SK-N-MC (cell line): ENCODE data around the gene ALPK1.

Source experiments
- EZH2 ChIP-seq: fragments of 200-600 bp; sonication (generic); IDR thresholded peaks from one replicate; pipeline ENCODE4 v1.6.1; 2017; ENCODE audit warnings: antibody characterized with exemption
- POLR2AphosphoS5 ChIP-seq: IDR thresholded peaks from 2 replicates; pipeline ENCODE4 v1.6.1; 2012; ENCODE audit warnings: mild to moderate bottlenecking, low read depth, low read length, borderline replicate concordance

DNA sequence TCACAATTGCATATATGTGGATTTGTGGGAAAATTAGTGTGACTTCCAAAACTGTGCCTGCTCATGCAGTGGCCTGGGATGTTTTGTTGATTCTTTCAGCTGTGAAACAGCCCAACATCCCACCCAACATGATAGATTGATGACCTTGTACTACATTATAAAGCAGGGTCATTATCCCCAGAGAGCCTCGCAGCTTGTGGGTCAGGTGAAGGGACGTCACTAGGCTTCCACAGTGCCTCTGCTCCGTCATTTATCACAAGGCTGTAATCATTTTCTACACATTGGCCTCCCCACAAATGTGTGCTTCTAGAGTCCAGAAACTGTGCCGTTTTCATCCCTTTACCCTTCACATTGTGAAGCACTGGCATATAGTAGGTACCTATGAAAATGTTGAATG is 31.6 kb downstream of the ALPK1 start:
- no peak for TF ChIP-seq EZH2
- no peak for TF ChIP-seq POLR2AphosphoS5
